Mesodermal cell (in vitro differentiated cells): ENCODE data around the gene SFTPD.

ENCODE experiments used
- H3K27ac ChIP-seq: 2 replicates; pipeline ENCODE4 v1.7.0; 2013; ENCODE audit warnings: mild to moderate bottlenecking, low read depth, low read length, moderate library complexity; ENCODE audit not compliant: severe bottlenecking
- H3K36me3 ChIP-seq: 2 replicates; pipeline ENCODE4 v1.7.1; 2013; ENCODE audit warnings: mild to moderate bottlenecking, low read length, moderate library complexity; ENCODE audit not compliant: control insufficient read depth, insufficient read depth
- H3K4me1 ChIP-seq: one replicate; pipeline ENCODE4 v1.7.1; 2013; ENCODE audit warnings: mild to moderate bottlenecking, low read length; ENCODE audit not compliant: insufficient read depth, control insufficient read depth, poor library complexity, severe bottlenecking
- H3K4me3 ChIP-seq: 2 replicates; pipeline ENCODE4 v1.7.0; 2013; ENCODE audit warnings: low read length, control low read depth, mild to moderate bottlenecking; ENCODE audit not compliant: insufficient read depth, poor library complexity, severe bottlenecking; ENCODE audit errors: extremely low read depth
- H3K9me3 ChIP-seq: 2 replicates; pipeline ENCODE4 v1.7.1; 2013; ENCODE audit warnings: mild to moderate bottlenecking, low read length, moderate library complexity; ENCODE audit not compliant: control insufficient read depth
- WGBS, 2 experiments: methylation state at CpG; one replicate each; pipeline ENCODE4 v1.1.5; 2013; ENCODE audit warnings: missing lambda C conversion rate in 2 of 2; ENCODE audit not compliant: insufficient coverage in 2 of 2; 5-methylcytosine and 5-hydroxymethylcytosine counted together

The SFTPD gene

DNA sequence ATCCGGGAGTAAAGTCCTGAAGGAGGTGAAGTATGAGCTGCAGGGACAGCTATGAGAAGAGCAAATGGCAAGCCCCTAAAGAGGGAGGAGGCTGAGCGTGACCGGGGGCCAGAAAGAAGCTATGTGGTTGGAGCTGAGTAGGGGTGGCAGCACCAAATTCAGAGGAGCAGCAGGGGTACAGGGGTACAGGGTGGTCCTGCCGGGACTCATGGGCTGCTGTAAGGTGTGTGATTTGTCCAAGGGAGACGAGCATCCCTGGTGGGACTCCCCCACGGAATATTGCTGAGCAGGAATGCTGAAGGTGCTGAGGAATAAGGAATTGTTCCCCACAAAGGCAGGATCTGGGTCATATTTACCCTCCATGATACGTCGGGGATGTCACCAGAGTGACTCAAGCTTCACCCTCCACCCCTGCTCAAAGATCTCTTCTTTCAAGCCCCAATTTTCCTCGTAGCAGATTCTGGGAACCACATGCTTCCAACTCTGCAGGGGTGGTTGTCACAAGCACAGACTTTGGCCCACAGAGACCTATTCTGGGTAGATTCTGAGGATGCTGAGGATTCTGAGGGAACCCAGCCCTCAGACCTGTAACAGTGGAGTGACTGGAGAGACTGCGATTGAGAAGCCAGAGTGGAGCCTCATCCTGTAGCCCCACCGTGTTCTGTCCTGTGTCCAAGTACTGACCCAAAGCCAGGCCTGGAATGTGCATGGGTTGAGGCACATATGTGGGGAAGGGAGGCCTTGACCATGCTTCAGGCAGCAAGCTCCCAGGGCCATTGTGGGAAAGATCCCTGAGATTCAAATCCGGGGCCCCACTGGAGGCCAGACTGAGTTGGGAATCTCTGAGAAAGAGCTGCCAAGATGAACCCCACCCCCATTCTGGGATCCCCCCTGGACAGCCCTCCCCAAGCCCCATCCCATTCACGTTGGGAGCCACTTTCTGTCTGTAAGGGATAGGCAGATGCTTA, 4.2 kb downstream of the SFTPD start:
- Histone ChIP-seq H3K36me3 (no peaks in the 10 kb centered on the region), H3K9me3 (no peaks in the 10 kb centered on the region), H3K27ac (no peak overlapping the region), H3K4me3 (no peak overlapping the region), H3K4me1 (no peaks in the 10 kb centered on the region)
- WGBS, 2 experiments, result 88 to 97% methylated on average over 7 to 12 of the region's 13 CpGs

- no peaks in the 10 kb centered on the region for H3K4me1 ChIP-seq
- no peaks in the 10 kb centered on the region for H3K36me3 ChIP-seq
- H3K27ac ChIP-seq, result no peak overlapping the region
- H3K4me3 ChIP-seq, result no peak overlapping the region
- no peaks in the 10 kb centered on the region for H3K9me3 ChIP-seq
- whole genome bisulfite sequencing, 2 experiments, result 73 to 94% methylated on average over 2 of the region's 2 CpGs
These were observed 5.0 kb downstream of the SFTPD start for GRCh38 chr10:79943871-79944270.

DNA sequence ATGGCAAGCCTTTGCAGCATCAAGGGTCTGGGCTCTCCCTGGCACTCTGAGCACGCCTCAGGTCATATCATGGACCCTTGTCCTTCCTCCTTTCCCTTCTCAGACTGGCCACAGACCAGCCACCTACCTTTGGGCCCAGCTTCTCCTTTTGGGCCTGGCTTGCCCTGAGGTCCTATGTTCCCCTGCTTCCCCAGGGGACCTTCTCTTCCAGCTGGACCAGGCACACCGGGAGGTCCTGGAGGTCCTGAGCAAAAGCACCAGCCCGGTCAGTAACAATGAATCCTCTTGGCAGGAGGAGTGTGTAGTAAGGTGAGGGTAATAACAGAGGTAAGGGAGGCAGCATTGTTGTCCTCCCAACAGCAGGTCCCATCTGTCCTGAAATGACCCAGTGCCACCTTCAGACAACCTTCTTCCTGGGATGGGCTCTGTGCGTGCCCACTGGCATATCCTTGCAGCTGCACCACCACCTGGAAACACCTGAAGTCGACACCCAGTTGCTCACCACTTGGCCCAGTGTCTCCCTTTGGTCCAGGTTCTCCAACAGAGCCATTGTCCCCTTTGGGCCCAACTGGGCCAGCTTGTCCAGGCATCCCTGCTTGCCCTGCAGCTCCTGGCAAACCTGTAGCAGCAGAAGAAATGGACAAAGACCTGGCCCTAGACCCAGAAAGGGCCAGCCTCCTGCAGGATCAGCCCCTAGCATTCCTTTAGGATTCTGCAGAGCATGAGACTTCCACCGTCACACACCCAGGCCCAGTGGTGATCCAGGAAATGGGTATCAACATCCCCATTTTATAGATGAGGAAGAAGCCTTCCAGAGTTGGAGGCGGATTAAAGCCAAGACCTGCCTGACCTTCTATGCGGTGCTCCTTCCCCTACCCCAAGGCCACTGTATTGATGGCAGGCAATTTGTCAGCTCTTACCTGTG, 6.4 kb downstream of the SFTPD start:
- Histone ChIP-seq H3K9me3 (no peaks in the 10 kb centered on the region), H3K36me3 (no peaks in the 10 kb centered on the region), H3K4me1 (no peaks in the 10 kb centered on the region), H3K27ac (no peak overlapping the region), H3K4me3 (no peak overlapping the region)
- WGBS, 2 experiments, result 92 to 96% methylated on average over 4 to 8 of the region's 8 CpGs

GRCh38 chr10:79941585-79942210, 7.2 kb downstream of the SFTPD start:
- WGBS, 2 experiments, result 92 to 98% methylated on average over 6 to 10 of the region's 11 CpGs
- H3K4me1 ChIP-seq, result no peaks in the 10 kb centered on the region
- H3K27ac ChIP-seq, result no peak overlapping the region

GRCh38 chr10:79941146-79941545, 7.8 kb downstream of the SFTPD start:
- H3K9me3 ChIP-seq, result no peaks in the 10 kb centered on the region
- 76 to 100% methylated on average over 3 to 4 of the region's 4 CpGs for WGBS, 2 experiments
- H3K36me3 ChIP-seq, result no peaks in the 10 kb centered on the region

More at GRCh38 chr10:79941585-79942210, 7.2 kb downstream of the SFTPD start:
- H3K36me3 ChIP-seq, result no peaks in the 10 kb centered on the region
- no peaks in the 10 kb centered on the region for H3K9me3 ChIP-seq
- no peak overlapping the region for H3K4me3 ChIP-seq

DNA sequence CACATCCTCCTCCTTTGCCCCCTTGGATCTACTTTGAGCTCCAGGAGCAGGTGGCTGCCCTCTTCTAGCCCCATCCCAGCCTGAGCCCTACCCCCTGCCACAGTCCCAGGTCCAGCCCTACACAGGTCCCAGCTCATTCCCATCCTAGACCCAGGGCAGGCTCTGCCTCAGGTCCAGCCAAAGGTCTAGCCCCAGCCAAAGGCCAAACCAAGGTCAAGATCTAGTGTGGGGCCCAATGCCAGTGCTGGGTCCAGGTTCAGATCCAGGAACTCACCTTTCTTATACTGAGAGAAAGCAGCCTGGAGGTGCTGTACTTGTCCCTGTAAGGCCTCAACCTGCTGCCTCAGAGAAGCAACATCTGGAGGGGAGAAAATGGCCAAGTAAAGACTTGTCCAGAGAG, 8.5 kb downstream of the SFTPD start:
- Histone ChIP-seq H3K36me3 (no peaks in the 10 kb centered on the region), H3K27ac (no peak overlapping the region), H3K9me3 (no peaks in the 10 kb centered on the region), H3K4me3 (no peak overlapping the region), H3K4me1 (no peaks in the 10 kb centered on the region)

More at GRCh38 chr10:79941146-79941545, 7.8 kb downstream of the SFTPD start:
- no peak overlapping the region for H3K4me3 ChIP-seq
- H3K4me1 ChIP-seq, result no peaks in the 10 kb centered on the region
- H3K27ac ChIP-seq, result no peak overlapping the region

GRCh38 chr10:79939969-79940368, 8.9 kb downstream of the SFTPD start:
- no peak overlapping the region for H3K4me3 ChIP-seq
- no peaks in the 10 kb centered on the region for H3K36me3 ChIP-seq
- no peak overlapping the region for H3K27ac ChIP-seq
- H3K9me3 ChIP-seq, result no peaks in the 10 kb centered on the region
- 81 to 94% methylated on average over 2 of the region's 2 CpGs for WGBS, 2 experiments
- no peaks in the 10 kb centered on the region for H3K4me1 ChIP-seq

GRCh38 chr10:79938728-79939406, 10.0 kb downstream of the SFTPD start:
- 89 to 96% methylated on average over 4 to 6 of the region's 6 CpGs for WGBS, 2 experiments
- Histone ChIP-seq H3K4me3 (no peak overlapping the region), H3K27ac (no peak overlapping the region), H3K9me3 (no peaks in the 10 kb centered on the region), H3K4me1 (no peaks in the 10 kb centered on the region), H3K36me3 (no peaks in the 10 kb centered on the region)

DNA sequence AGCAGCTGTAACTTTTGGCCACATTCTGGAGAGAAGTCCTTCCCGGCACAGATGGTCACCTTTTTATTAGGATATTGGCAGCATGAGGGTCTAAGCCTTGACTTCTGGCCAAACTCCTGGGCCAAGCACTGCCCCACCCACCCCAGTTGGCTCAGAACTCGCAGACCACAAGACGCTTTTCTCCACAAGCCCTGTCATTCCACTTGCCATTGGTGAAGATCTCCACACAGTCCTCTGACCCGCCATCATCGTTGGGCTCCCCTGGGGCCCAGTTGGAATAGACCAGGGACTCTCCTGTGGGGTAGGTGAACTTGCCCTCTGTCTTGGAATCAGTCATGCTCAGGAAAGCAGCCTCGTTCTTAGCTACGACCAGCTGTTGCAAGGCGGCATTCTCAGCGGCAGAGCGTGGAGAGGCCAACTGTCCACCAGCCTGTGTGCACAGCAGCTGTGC, 11.2 kb downstream of the SFTPD start:
- Histone ChIP-seq H3K36me3 (no peaks in the 10 kb centered on the region), H3K9me3 (no peaks in the 10 kb centered on the region), H3K4me1 (no peaks in the 10 kb centered on the region), H3K27ac (no peak overlapping the region), H3K4me3 (no peak overlapping the region)
- WGBS, 2 experiments, result 93 to 95% methylated on average over 8 to 9 of the region's 10 CpGs
